NCI-H345 treated with DMSO at 0.1 percent for 48 hours (cell line): ENCODE data around the gene KRTAP4-2.
"Not testable (repeated sequence)": the region's sequence is repeated elsewhere in the genome, so short reads cannot be mapped to it uniquely, and the experiment has no call there.

ENCODE experiments used
- DNase-seq: peaks from one replicate; lab custom pipeline; 2025; ENCODE audit not compliant: unreplicated experiment; lab: John Stamatoyannopoulos, UW

KRTAP4-2 gene

GRCh38 chr17:41163828-41164227, 14.2 kb downstream of the KRTAP4-2 start:
- DNase-seq = no peak

- DNase-seq = no peak
Observed at GRCh38 chr17:41160648-41161047, 17.4 kb downstream of the KRTAP4-2 start, which contains the start of gene KRTAP4-4. KRTAP4-4 (minus strand) TSS chr17:41160748; CDS start chr17:41160691, 57 bp downstream.

DNA sequence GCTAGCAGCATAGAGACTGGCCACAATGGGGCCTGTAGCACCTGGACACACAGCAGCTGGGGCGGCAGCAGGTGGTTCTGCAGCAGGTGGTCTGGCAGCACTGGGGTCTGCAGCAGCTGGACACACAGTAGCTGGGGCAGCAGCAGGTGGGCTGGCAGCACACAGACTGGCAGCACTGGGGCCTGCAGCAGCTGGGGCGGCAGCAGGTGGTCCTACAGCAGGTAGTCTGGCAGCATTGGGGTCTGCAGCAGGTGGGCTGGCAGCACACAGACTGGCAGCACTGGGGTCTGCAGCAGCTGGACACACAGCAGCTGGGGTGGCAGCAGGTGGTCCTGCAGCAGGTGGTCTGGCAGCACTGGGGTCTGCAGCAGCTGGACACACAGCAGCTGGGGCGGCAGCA, 17.8 kb downstream of the KRTAP4-2 start:
- not testable (repeated sequence) for DNase-seq

DNA sequence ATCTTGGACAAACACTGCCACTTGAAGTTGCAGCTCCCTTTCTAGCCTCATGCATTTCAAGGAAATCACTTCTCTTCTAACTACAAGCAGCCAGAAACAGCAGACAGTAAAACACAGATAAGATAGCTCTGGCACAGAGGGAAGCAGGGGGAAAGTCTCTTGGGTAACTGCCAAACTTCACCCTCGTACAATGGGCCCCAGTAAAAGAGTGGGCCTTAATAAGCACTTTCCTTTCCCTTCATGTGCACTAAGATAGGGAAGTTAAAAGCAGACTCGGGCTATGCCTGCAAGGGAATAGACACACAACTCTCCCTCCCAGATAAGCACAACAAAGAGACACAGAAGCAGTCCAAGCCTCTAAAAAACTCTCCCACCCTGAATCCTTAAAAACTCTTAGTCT, 24.2 kb downstream of the KRTAP4-2 start:
- DNase-seq = no peak

- no peak for DNase-seq
Observed at GRCh38 chr17:41151525-41151924, 26.5 kb downstream of the KRTAP4-2 start.

DNA sequence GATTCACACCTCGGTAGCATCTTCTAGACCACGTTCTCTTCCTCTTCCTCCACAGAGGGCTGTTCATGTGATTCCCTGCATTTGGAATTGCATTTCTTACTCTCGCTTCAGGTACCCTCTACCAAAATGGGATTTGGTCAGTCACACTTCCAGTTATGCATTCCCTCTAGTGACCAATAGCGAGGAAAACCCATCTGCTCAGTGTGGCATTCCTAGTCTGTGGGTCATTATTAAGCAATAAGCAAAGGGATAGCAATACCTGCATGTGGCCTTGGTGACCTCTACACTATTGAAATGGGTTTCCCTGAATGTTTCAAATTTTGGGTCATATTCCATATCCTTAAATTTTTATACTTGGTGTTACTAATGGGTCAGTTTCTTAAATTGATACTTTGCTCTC, 28.0 kb downstream of the KRTAP4-2 start:
- no peak for DNase-seq

- no peak for DNase-seq
Observed at GRCh38 chr17:41149652-41149985, 28.4 kb downstream of the KRTAP4-2 start, which contains the start of gene KRTAP4-5. KRTAP4-5 (minus strand) TSS chr17:41149825; CDS start chr17:41149767, 58 bp downstream.

GRCh38 chr17:41148971-41149651, 28.9 kb downstream of the KRTAP4-2 start:
- DNase-seq = not testable (repeated sequence)

DNA sequence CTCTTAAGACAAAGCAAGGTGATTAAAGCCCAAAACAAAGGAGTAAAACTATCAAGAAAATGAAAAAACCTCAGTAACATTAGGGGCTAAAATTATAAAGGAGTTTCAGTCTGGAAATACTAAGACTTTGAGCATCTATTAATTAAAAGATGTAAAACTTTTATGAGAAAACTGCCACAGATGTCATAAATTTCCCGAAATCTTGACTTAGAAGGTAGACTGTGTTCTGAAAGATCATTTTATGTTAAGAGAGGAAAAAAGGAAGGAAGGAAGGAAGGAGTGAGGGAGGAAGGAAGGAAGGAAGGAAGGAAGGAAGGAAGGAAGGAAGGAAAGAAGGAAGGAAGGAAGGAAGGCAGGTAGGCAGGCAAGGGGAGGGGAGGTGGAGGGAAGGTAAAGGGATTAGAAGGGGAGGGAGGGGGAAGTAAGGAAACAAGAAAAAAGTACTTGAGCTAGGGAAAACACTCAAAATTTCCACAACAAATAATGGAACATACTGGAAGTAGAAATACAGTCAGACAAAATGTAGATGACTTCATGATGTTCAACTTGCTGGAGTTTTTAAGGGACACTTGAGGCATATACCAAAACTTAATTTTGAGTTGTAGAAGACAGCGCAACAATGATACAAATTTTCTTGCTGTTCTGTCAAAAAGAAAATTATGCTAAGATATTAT, 30.4 kb downstream of the KRTAP4-2 start:
- DNase-seq = no peak

GRCh38 chr17:41145261-41145660, 32.8 kb downstream of the KRTAP4-2 start:
- DNase-seq = no peak

GRCh38 chr17:41144846-41145245, 33.2 kb downstream of the KRTAP4-2 start:
- DNase-seq = no peak

DNA sequence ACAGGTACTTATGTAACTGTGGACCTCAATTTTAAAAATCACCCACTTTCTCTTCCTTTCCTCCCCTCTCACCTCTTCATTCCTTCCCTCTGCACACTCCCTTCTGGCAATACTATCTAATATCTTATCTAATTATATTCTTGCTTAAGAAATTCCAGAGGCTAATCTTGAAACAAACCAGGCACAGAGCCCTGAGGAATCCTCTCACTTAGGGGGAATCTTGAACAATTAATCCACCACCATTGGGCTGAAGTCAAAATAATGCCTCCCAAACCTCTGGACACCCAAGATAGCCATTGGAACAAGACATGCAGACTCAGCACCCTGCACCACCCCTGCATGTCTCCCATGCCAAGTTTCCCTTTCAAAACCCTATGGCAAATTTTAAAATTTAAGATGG, 36.7 kb downstream of the KRTAP4-2 start:
- DNase-seq = no peak

GRCh38 chr17:41140360-41141131, 37.5 kb downstream of the KRTAP4-2 start, which contains the start of gene KRTAP4-6:
KRTAP4-6 (minus strand) TSS chr17:41140544; CDS start chr17:41140487, 57 bp downstream.
- DNase-seq = no peak

DNA sequence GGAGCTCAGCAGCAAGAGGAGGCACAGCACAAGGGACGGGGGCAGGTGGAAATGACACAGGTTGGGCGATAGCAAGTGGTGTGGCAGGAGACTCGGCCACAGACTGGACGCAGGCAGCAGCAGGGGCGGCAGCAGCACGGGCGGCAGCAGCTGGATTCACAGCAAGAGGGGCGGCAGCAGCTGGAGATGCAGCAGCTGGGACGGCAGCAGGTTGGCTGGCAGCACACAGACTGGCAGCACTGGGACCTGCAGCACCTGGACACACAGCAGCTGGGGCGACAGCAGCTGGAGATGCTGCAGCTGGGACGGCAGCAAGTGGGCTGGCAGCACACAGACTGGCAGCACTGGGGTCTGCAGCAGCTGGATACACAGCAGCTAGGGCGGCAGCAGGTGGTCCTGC, 38.2 kb downstream of the KRTAP4-2 start:
- DNase-seq = not testable (repeated sequence)

GRCh38 chr17:41133880-41134735, 43.9 kb downstream of the KRTAP4-2 start:
- no peak for DNase-seq

GRCh38 chr17:41131979-41132378, 46.0 kb downstream of the KRTAP4-2 start:
- DNase-seq = no peak
